ENCODE results near the gene RNF126.
A peak's percentile ranks its signal among the peaks of the same experiment; 100 is the strongest.

The RNF126 gene

GRCh38 chr19:664913-665443, 2.0 kb upstream of the RNF126 start:
- peaks cover 5% of the 10 kb centered on the region for H3K9me3 Mint-ChIP-seq
- peaks cover 4% of the 10 kb centered on the region for H3K27me3 Mint-ChIP-seq (ENCODE audit: low read depth)
- H3K36me3 Mint-ChIP-seq (ENCODE audit: low read depth), result no peaks in the 10 kb centered on the region
- peak overlapping the region; percentile 83 to 88 (median 86) for H3K4me3 Mint-ChIP-seq
- TF ChIP-seq CTCF (IDR thresholded peaks at IDR 0.05; ENCODE audit: unreplicated experiment in 3 of 3), result peak; percentile 93 to 94 (median 94)
- peak overlapping the region; percentile 76 to 93 (median 88) for H3K27ac Mint-ChIP-seq
- H3K4me1 Mint-ChIP-seq, result peaks cover 23% of the 10 kb centered on the region

- H3K27me3 Mint-ChIP-seq (ENCODE audit: low read depth), result no peaks in the 10 kb centered on the region
These were observed 686 bp upstream of the RNF126 start for GRCh38 chr19:663682-664117.

GRCh38 chr19:662207-662961, 630 bp downstream of the RNF126 start:
- Mint-ChIP-seq H3K4me1 (peaks cover 28% of the 10 kb centered on the region), H3K9me3 (no peaks in the 10 kb centered on the region), H3K4me3 (peak overlapping the region; percentile 82 to 83 (median 83)), H3K27ac (peak overlapping the region in 2 of 3 experiments; percentile 54 to 65), H3K36me3 (ENCODE audit: low read depth) (no peaks in the 10 kb centered on the region), H3K27me3 (ENCODE audit: low read depth) (no peaks in the 10 kb centered on the region)
- TF ChIP-seq CTCF (IDR thresholded peaks at IDR 0.05; ENCODE audit: unreplicated experiment in 3 of 3), result no peak

More at GRCh38 chr19:663682-664117, 686 bp upstream of the RNF126 start:
- Mint-ChIP-seq H3K4me3 (peak overlapping the region; percentile 83 to 88 (median 86)), H3K27ac (peak overlapping the region; percentile 52 to 88 (median 63)), H3K4me1 (peaks cover 28% of the 10 kb centered on the region), H3K9me3 (no peaks in the 10 kb centered on the region), H3K36me3 (ENCODE audit: low read depth) (no peaks in the 10 kb centered on the region)
- TF ChIP-seq CTCF (IDR thresholded peaks at IDR 0.05; ENCODE audit: unreplicated experiment in 3 of 3), result no peak

- no peaks in the 10 kb centered on the region for H3K9me3 Mint-ChIP-seq
- no peak for TF ChIP-seq CTCF (IDR thresholded peaks at IDR 0.05; ENCODE audit: unreplicated experiment in 3 of 3)
- H3K4me3 Mint-ChIP-seq, result peak overlapping the region; percentile 82 to 83 (median 83)
- no peaks in the 10 kb centered on the region for H3K36me3 Mint-ChIP-seq (ENCODE audit: low read depth)
- peaks cover 28% of the 10 kb centered on the region for H3K4me1 Mint-ChIP-seq
- no peaks in the 10 kb centered on the region for H3K27me3 Mint-ChIP-seq (ENCODE audit: low read depth)
- peak overlapping the region; percentile 54 to 89 (median 88) for H3K27ac Mint-ChIP-seq
These were observed 1.4 kb downstream of the RNF126 start for GRCh38 chr19:661427-662196.

- Mint-ChIP-seq H3K4me1 (peaks cover 33% of the 10 kb centered on the region), H3K4me3 (peak overlapping the region; percentile 82 to 83 (median 83)), H3K36me3 (ENCODE audit: low read depth) (no peaks in the 10 kb centered on the region), H3K27ac (peak overlapping the region; percentile 54 to 89 (median 88)), H3K9me3 (no peaks in the 10 kb centered on the region), H3K27me3 (ENCODE audit: low read depth) (no peaks in the 10 kb centered on the region)
- no peak for TF ChIP-seq CTCF (IDR thresholded peaks at IDR 0.05; ENCODE audit: unreplicated experiment in 3 of 3)
These were observed 2.1 kb downstream of the RNF126 start for GRCh38 chr19:660793-661426.

Data from nephron (organoid).